ENCODE data around the gene RUBCNL.

DNA sequence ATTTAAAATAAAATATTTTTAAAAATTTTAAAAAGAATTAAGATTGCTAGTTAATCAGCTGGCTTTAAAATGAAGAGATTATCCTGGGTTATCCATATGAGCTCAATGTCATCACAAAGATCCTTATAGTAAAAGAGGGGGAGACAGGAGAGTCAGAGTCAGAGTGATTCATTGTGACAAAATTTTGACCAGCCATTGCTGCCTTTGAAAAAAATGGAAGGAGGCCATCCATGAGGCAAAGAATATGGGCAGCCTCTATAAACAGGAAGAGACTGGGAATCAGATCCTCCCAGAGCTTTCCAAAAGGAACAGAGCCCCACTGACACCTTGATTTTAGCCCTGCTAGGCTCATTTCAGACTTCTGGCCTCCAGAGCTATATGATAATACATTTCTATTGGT is 9.3 kb upstream of the RUBCNL start:
- TF ChIP-seq, protein P1, sequence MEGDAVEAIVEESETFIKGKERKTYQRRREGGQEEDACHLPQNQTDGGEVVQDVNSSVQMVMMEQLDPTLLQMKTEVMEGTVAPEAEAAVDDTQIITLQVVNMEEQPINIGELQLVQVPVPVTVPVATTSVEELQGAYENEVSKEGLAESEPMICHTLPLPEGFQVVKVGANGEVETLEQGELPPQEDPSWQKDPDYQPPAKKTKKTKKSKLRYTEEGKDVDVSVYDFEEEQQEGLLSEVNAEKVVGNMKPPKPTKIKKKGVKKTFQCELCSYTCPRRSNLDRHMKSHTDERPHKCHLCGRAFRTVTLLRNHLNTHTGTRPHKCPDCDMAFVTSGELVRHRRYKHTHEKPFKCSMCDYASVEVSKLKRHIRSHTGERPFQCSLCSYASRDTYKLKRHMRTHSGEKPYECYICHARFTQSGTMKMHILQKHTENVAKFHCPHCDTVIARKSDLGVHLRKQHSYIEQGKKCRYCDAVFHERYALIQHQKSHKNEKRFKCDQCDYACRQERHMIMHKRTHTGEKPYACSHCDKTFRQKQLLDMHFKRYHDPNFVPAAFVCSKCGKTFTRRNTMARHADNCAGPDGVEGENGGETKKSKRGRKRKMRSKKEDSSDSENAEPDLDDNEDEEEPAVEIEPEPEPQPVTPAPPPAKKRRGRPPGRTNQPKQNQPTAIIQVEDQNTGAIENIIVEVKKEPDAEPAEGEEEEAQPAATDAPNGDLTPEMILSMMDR (IDR thresholded peaks at IDR 0.05; ENCODE audit: poor library complexity): no peak
- no peak for TF ChIP-seq EZH2 (IDR thresholded peaks at IDR 0.05; ENCODE audit: borderline replicate concordance)
- TF ChIP-seq EZH2phosphoT487 (IDR thresholded peaks at IDR 0.05; ENCODE audit: low read depth, severe bottlenecking, unreplicated experiment): no peak
